Effector CD4-positive, alpha-beta T cell (primary cell): ENCODE measurements around the gene TMEM191B.
"Not testable (repeated sequence)": the region's sequence is repeated elsewhere in the genome, so short reads cannot be mapped to it uniquely, and the experiment has no call there.

Source experiments
- DNase-seq: peaks from one replicate; pipeline ENCODE4 v3.0.0-alpha.2; 2020
- total RNA-seq: gene quantifications from one replicate; lab custom pipeline; 2026; lab: John Stamatoyannopoulos, UW

TMEM191B gene
- 1.1 reads per million for total RNA-seq

- peak; percentile 5 for DNase-seq
Observed at GRCh38 chr22:18527752-18528596, at the start of gene TMEM191B. TMEM191B (plus strand) TSS chr22:18527802; CDS start chr22:18527981, 179 bp downstream.

GRCh38 chr22:18496227-18496626 lies 31.4 kb upstream of the TMEM191B start:
- DNase-seq = not testable (repeated sequence)

DNA sequence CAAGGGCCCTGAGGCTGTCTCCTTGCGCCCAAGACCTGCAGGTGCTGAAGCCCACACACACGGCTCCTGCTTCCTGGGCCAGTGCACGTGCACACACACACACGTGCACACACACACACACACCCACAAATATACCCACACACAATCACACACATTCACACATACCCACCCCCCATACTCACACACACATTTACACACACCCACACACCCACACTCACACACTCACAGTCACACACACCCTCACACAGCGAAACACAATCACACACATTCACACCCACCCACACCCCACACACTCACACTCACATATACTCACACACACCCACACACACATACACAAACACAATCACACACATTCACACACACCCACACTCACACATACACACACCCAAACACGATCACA lies 16.3 kb upstream of the TMEM191B start:
- not testable (repeated sequence) for DNase-seq

- DNase-seq = not testable (repeated sequence)
Observed at GRCh38 chr22:18512378-18512777, 15.2 kb upstream of the TMEM191B start.

GRCh38 chr22:18513454-18513853 lies 14.1 kb upstream of the TMEM191B start:
- not testable (repeated sequence) for DNase-seq

- not testable (repeated sequence) for DNase-seq
Observed at GRCh38 chr22:18518061-18518460, 9.5 kb upstream of the TMEM191B start, which contains the start of gene GGTLC3. GGTLC3 (minus strand) TSS chr22:18518161; CDS start chr22:18517897, 264 bp downstream.

DNA sequence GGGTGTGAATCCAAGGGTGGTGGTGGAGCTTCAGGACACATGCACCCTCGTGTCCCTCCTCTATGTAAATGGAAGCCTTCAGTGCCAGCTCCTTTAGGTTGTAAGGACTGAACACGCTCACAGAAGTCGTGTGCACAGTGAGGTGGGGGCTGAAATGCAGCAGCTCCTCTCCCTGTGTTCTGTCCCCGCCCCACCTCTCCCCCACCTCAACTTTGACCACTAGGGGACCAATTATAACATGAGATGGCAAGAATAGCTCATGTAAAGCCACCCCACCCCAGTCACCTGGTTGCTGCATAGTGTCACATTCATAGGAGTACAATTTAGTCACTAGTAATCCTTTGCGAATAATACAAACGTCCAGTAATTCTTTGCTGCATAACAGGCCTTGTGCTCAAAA lies 4.8 kb upstream of the TMEM191B start:
- DNase-seq = not testable (repeated sequence)

DNA sequence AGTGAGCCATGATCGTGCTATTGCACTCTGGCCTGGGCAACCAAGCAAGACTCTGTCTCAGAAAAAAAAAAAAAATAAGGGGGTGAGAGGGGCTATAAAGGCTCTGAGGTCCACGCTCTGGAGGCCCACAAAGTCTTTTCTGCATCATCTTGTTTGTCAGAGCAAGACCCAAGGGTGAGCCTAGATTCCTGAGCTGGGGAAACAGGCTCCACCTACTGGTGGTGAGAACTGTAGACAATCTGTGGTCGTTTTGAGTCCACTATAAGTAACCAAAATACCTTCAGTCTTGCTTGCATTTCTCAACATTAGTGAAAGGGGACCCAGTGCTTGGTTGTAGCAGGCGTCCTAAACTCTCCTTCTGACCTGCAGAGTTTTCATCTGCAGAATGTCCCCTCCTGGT lies 4.3 kb upstream of the TMEM191B start:
- DNase-seq = not testable (repeated sequence)

DNA sequence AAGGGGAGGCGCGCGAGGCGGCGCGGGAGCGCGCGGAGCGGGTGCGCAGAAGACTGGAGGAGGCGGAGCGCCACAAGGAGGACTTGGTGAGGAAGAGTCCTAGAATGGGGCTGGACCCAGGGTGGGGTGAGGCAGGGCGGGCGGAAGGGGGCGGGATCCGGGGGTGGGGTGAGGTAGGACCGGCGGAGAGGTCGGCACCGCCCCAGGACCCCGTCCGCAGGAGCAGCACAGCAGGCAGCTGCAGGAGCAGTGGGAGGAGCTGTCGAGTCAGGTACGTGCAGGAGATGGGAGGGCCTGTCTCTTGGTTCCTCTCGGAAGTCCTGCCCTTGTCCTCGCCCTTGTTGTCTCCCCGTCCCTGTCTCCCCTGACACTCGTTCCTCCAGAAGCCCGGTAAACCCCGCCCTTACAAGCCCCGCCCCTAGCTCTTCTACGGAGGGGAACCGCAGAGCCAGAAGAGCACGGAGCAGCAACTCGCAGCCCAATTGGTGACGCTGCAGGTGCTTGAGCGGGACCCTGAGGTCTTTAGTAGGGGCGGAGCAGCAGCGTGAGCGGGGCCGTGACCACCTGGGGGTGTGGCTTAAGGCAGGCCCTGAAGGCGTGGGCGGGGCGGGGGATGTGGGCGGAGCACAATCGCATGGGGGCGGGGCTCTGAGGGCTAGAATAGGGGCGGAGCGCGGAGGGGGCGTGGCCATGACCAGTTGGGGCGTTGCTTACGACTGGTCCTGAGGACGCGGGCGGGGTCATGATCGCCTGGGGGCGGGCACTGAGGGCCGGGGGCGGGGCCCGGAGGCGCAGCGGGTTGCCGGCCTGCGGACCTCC lies 1.2 kb downstream of the TMEM191B start:
- DNase-seq = peak; percentile 96

- DNase-seq = peak; percentile 4
Observed at GRCh38 chr22:18529416-18530145, 2.0 kb downstream of the TMEM191B start.

DNA sequence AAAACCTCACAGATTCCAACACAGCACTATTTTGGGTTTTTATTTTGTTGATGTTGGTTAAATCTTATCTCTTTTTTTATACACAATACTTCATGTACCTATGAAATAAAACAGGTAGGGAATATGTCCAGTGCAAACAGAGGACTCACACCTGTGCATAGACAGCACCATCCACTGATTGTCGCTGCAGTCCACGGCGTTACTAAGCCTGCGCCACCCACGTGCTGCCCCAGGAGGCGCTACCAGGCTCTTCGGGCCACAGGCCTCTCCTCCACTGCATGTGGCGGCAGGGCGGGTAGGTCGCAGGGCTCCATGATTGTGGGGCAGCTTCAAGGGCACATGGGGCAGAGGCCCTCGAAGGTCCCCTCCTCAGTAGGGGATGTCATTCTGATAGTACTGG lies 6.0 kb downstream of the TMEM191B start:
- not testable (repeated sequence) for DNase-seq

GRCh38 chr22:18534315-18534714 lies 6.7 kb downstream of the TMEM191B start:
- not testable (repeated sequence) for DNase-seq

- DNase-seq = not testable (repeated sequence)
Observed at GRCh38 chr22:18539994-18540393, 12.4 kb downstream of the TMEM191B start.

DNA sequence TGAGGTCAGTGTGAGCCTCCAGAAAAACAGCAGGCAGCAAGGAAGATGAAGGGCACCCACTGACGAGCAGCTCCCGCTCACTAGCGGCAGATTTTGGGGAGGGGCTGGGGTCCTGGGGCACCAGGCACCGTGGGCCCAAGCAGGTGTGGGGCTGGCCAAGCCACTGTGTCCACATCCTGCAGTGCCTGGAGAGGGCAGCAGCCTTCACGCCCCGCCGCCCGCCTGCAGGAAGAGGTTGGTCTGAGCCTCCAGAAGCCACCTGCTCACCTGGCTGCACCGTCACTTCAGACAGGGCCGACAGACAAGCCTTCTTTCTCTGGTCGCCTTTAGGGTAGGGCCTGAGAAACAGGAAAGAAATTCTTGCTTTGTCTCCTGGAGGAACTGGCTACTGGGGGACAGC lies 15.8 kb downstream of the TMEM191B start:
- DNase-seq = not testable (repeated sequence)

DNA sequence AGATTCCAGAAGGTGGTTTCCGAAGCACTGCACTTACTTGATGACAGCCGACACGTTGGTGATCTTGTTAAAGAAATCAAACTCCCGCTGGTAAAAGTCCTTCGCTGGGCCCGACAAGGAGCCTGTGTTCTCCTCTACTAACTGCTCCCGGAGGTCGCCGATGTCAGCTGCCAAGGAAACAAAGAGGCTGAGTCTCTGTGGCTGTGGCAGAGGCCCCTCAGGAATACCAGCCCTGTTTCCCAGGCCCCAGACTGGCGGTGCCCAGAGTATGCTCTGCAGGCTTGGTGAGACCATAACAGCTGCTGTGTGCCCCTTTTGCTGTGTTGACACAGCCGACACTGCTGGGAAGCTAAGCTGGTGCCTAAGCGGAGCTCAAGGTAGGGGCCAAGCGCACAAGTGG lies 17.0 kb downstream of the TMEM191B start:
- not testable (repeated sequence) for DNase-seq

DNA sequence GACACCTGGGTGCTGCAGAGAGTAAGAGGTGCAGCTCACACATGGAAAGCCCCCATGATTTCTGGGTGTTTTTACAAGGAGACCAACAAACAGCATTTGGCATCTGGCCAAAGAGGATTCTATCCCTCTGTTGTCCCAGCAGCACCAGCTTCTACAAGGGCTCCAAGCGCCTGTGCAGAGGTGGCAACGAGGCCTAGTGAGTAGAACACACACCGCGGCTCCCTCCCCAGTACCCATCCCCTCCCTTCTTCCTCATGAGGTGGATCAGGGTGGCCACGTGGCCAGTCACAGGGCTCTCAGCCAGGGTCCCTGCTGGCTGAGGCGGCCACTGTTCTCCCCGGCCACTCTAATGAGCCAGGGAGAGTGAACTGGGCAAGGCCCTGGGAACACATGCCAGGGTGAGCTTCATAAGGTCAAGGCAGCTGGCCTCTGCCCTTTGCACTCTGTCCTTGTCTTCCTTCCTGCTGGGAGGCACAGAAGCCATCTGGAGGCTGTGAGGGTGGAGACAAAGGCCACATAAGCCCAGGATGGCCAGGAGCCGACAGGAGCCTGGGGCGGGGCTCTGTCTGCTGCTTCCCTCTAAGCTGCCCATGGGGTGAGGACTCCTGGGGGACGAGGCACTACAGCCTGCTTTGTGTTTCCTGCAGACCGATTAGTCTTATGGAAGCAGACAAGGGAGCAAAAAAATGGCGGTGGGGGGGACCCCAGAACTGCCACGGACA lies 22.0 kb downstream of the TMEM191B start:
- DNase-seq = not testable (repeated sequence)

- not testable (repeated sequence) for DNase-seq
Observed at GRCh38 chr22:18551046-18551445, 23.4 kb downstream of the TMEM191B start.

DNA sequence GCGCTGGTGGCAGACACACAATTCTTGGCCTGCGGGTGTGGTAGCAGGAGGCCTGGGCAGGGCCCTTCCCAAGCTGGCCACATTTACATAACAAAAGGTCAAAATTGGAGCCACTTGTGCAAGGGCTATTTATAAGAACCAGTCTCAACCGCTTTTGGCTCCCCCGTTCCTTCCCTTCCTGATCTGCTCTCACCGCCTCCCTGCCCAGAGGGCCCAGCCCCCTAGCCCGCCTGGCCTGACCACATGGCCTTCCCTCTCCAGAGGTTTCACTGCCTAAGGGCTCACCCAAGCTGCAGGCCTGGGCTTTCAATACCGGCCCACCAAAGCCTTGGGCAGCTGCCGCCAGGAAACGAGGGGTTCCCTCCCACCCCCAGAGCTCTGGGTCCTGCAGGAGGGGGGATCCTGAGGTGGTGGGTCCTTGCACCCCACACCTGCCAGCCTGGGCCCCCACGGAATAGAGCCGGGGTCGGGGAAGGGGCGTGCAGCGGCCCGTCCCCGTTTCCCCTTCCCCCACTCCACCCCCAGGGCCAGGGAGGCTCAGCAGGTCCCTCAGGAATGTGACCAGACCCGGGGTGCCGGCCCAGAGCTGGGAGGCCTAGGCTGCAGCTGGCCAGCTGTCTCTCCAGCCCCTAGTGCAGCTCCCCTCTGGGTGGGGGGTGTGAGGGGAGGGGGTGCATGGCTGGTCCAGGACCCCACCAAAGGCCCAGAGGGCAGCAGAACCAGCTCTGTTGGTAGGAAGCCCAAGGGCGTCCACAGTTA lies 25.4 kb downstream of the TMEM191B start:
- DNase-seq = not testable (repeated sequence)

DNA sequence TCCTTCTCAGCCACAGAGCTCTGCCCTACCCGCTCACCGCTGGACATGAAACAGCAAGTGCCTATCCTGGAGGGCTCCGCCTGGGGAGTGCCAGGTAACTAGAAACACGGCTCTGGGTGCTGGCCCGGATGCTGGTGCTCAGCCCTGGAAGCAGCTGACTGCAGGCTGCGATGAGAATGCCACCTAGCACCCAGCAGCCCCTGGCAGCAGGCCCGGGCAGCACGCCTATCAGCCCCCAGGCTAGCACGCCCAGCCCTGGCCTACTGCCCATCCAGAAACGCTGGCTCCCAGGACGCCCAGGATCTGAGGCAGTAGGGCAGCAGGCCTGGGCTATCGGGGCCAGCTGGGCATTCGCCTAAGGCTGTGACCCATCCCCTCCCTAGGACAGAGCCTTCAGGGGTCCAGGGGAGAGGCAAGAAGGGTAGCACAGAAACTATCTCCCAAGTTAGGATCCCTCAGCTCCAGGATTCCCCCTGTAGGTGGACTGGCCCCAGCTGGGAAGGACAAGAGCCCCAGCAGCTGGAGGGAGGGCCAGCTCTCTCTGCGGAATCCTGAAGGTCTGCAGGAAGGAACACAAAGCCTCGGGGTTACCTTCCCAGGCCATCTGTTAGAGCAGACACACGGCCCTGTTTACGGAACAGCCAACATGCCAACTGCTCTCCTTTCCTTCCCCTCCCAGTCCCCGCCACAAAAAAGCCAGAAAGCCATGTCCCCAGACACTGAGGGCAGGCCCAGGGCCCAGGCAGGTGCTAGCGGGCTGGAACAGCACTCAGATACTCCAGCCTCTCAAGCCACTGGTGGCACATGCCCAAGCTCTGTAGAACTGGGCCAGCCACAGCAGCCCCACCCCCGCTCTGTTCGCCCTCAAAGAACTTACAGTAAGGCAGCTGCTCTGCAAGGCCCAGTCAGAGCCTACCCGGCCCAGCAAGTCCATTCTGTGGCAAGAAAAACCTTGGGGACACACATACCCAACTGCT lies 27.0 kb downstream of the TMEM191B start:
- DNase-seq = not testable (repeated sequence)

DNA sequence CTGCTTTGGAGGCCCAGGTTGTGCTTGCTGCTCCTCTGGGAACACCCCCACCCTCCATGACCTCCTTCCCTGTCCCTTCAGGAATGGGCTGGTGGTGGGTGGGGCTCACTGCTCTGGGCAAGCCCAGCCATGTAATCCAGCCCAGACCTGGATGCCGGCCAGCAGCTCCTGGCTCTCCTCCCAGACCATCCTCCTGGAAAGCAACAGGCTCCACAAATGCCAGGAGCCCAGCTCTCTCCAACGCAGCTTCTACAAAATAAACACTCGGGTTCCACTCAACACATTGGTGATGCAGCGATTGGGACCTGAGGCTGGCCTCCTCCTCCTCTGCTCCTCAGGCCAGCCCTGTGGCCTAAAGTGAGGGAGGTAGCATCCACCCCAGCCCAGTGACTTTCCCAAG lies 30.9 kb downstream of the TMEM191B start:
- not testable (repeated sequence) for DNase-seq
